ENCODE data around the gene DXO.
"Not testable (repeated sequence)": the region's sequence is repeated elsewhere in the genome, so short reads cannot be mapped to it uniquely, and the experiment has no call there.

DNA sequence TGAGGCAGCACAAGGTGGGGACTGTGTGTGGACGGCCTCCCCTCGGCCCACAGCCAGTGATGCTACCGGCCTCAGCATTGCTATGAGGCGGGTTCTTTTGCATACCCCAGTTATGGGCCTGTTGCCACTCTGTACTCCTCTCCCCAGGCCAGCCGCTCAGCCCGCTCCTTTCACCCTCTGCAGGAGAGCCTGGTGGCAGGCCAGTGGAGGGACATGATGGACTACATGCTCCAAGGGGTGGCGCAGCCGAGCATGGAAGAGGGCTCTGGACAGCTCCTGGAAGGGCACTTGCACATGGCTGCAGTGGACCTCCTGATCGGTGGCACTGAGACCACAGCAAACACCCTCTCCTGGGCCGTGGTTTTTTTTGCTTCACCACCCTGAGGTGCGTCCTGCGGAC, 35.1 kb upstream of the DXO start:
- TF ChIP-seq, protein P1, sequence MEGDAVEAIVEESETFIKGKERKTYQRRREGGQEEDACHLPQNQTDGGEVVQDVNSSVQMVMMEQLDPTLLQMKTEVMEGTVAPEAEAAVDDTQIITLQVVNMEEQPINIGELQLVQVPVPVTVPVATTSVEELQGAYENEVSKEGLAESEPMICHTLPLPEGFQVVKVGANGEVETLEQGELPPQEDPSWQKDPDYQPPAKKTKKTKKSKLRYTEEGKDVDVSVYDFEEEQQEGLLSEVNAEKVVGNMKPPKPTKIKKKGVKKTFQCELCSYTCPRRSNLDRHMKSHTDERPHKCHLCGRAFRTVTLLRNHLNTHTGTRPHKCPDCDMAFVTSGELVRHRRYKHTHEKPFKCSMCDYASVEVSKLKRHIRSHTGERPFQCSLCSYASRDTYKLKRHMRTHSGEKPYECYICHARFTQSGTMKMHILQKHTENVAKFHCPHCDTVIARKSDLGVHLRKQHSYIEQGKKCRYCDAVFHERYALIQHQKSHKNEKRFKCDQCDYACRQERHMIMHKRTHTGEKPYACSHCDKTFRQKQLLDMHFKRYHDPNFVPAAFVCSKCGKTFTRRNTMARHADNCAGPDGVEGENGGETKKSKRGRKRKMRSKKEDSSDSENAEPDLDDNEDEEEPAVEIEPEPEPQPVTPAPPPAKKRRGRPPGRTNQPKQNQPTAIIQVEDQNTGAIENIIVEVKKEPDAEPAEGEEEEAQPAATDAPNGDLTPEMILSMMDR (IDR thresholded peaks at IDR 0.05; ENCODE audit: insufficient read depth, low read length, poor library complexity, severe bottlenecking) = not testable (repeated sequence)
- not testable (repeated sequence) for TF ChIP-seq EZH2phosphoT487 (conservative IDR thresholded peaks at IDR 0.05; ENCODE audit: low read length)

All from SU-DHL-6 (cell line).